Activated T-cell treated with anti-CD3 and anti-CD28 coated beads for 4 hours (primary cell): ENCODE results near the gene CNTNAP5.

Source experiments
- DNase-seq: peaks from one replicate; pipeline ENCODE4 v3.0.0-alpha.2; 2020

Gene CNTNAP5

GRCh38 chr2:124563426-124563825 is 538.3 kb downstream of the CNTNAP5 start:
- DNase-seq, result no peak

DNA sequence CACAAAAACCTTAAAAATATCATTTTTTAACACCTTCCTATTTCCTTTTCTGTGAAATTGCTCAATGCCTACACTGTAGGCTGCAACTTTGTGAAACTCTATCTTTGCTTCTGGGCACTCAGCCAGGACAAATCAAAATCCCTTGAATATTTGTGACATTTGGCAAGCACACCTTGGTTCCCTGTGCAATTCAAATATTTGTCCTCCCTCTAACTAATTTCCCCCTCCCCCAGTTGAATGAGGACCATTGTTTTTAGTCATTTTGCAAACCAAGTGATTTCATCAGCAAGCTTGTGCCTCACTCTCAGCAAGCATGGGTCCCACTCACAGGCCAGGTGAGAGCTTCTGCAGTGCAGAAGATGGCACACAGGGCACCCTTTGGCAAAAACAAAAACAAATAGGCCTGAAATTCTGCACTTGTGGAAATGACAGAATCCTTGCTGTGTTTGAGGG is 541.5 kb downstream of the CNTNAP5 start:
- DNase-seq, result no peak

DNA sequence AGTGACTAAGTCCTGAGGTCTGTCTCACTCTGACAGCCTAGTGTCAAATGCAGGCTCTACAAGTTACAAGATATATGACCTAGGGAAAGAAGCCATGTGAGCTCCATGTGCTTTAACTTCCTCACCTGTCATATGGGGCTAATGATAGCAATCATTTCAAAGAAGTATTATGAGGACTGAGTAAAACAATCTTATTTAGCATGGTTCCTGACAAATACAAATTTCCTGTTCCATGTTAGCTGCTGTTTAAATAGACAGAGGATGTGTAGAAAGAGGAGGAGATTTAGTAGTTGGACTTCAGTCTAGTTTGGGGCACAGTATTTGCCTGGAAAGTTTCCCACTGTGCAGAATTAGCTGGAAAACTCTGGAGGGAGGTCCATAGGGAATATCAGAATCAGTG is 545.8 kb downstream of the CNTNAP5 start:
- DNase-seq, result no peak

- DNase-seq, result no peak
These were observed 546.7 kb downstream of the CNTNAP5 start for GRCh38 chr2:124571836-124572235.

- DNase-seq, result no peak
These were observed 548.0 kb downstream of the CNTNAP5 start for GRCh38 chr2:124572934-124573634.

- DNase-seq, result no peak
These were observed 550.4 kb downstream of the CNTNAP5 start for GRCh38 chr2:124575497-124575896.

GRCh38 chr2:124580263-124580662 is 555.2 kb downstream of the CNTNAP5 start:
- no peak for DNase-seq

GRCh38 chr2:124582387-124582786 is 557.3 kb downstream of the CNTNAP5 start:
- no peak for DNase-seq

DNA sequence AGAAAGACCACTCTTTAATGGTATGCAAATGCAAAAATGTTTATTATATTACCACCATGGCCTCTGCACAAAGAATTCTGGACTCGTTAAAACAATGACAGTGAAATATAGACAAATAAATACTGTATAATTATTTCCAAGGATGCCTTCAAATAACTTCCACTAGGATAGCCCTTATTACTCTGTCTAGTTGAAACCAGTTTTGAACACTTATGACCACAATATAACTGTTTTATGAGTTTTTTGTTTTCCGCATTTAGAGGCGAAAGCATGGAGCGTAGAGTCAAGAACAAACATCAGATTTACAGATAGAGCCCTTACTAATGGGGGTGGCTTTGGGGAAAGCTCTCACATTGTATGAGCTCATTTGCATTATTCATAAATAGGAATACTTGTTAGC is 559.5 kb downstream of the CNTNAP5 start:
- no peak for DNase-seq

DNA sequence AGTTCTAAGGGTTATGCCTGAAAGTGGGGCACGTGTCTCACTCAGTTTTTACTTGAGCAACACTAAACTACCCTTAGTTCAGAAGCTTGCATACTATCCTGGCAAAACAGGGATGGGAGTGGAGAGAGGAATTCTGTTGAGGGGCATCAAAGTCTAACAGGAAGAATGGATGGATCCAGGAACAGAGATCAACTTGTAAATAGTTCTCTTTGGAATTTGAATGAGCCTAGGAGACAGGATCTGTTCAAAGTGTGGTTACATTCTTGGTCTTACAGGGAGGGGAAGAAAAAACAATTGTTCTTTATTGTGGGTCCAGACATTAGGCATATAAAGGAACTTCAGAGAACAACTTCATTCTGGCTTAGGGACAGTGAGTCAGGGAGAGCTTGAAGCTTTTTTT is 560.2 kb downstream of the CNTNAP5 start:
- no peak for DNase-seq

- DNase-seq, result no peak
These were observed 561.1 kb downstream of the CNTNAP5 start for GRCh38 chr2:124586210-124586609.

DNA sequence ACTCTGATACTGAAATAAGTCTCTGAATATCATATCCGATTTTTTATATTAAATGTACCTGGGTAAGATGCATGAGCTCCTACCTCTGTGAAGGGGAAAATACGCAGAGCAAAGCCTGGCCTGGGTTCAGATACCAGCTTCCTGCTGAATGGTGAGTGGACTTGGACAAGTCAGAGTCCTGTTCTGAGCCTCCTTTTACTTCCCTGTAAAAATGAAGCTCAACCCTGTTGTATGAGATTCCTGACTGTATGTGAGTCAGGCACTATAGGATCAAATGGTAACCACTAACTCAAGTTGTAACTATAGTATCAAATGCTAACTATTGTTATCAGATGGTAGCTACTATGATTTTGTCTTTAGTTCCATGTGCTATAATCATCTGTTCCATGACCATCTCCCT is 561.7 kb downstream of the CNTNAP5 start:
- no peak for DNase-seq

DNA sequence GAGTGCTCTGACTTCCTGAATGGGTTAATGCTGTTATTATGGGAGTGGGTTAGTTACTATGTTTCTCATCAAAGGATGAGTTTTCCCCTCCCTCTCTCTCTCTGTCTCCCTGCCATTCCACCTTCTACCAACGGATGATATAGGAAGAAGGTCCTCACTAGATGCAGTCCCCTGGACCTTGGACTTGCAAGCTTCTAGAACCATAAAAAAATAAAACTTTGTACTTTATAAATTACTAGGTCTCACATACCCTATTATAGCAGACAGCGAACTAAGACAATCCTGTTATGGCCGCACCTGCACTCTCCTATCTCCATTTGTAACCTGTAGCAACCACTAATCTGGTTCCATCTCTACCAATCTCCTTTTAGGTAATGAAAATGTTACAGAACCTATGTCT is 564.9 kb downstream of the CNTNAP5 start:
- no peak for DNase-seq

DNA sequence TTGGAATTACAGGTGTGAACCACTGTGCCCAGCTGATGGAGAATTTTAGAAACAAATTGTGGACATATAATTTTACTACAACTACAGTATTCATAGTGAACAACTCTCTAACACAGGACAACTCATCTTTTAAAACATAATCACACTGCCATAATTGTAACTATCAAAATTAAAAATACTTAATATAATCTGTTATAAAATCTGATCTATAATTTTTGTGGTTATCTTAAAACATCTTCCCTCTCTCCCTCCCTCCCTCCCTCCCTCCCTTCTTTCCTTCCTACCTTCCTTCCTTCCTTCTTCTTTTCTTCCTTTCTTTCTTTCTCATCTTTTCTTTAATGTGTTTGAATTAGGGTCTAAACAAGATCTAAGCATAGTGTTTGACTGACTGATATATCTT is 577.7 kb downstream of the CNTNAP5 start:
- no peak for DNase-seq

GRCh38 chr2:124604940-124605339 is 579.9 kb downstream of the CNTNAP5 start:
- DNase-seq, result no peak

GRCh38 chr2:124607679-124608078 is 582.6 kb downstream of the CNTNAP5 start:
- no peak for DNase-seq

DNA sequence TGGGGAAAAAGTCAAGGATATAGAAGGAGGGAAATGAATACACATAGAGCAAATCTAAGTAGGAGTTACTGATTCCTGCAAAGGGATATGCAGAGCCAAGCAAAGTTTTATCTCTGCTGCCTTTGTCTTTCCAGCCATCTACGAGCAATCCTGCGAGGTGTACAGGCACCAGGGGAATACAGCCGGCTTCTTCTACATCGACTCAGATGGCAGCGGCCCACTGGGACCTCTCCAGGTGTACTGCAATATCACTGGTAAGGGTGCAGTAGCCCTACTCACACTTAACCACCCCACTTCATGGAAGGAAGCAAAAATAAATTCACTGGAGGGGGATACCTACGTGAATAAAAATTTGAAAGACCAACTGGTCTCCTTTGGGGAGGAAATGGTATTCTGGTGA is 584.6 kb downstream of the CNTNAP5 start:
- DNase-seq, result no peak

- DNase-seq, result no peak
These were observed 585.1 kb downstream of the CNTNAP5 start for GRCh38 chr2:124610141-124610540.

GRCh38 chr2:124610866-124611265 is 585.8 kb downstream of the CNTNAP5 start:
- no peak for DNase-seq

DNA sequence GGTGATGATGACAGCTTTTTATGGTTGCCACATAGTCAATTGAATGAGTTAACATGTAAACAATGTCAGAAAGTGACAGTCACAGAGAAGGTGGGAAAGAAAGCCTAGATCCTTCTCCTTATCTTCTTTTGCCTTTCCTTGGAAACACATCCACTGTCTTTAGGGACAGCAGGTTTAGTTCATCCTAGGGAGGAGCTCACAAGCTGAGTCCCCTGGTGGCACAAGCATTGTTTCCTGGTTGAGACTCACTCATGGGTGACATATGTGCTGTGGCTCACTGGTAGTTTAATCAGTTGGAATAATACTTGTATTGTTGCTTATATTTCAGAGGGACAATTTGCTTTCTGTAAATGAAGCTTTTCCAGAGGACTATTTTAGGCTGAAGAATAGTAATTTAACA is 598.5 kb downstream of the CNTNAP5 start:
- DNase-seq, result no peak

- DNase-seq, result no peak
These were observed 600.5 kb downstream of the CNTNAP5 start for GRCh38 chr2:124625561-124625960.

DNA sequence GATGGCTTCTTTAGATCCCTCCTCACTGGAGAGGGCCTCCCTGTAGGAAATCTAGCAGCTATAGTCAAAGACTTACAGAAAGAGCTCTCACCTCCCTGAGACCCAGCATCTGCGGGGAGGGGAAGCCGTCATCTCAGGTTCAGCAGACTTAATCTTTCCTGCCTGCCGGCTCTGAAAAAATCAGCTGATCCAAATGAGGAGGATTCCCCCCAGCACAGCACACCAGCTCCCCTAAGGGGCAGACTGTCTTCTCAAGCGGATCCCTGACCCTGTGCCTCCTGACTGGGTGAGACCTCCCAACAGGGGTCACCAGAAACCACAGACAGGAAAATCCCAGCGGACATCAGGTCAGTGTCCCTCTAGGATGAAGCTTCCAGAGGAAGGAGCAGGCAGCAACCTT is 601.9 kb downstream of the CNTNAP5 start:
- DNase-seq, result no peak

- no peak for DNase-seq
These were observed 608.7 kb downstream of the CNTNAP5 start for GRCh38 chr2:124633812-124634211.

- no peak for DNase-seq
These were observed 614.4 kb downstream of the CNTNAP5 start for GRCh38 chr2:124639524-124639923.

DNA sequence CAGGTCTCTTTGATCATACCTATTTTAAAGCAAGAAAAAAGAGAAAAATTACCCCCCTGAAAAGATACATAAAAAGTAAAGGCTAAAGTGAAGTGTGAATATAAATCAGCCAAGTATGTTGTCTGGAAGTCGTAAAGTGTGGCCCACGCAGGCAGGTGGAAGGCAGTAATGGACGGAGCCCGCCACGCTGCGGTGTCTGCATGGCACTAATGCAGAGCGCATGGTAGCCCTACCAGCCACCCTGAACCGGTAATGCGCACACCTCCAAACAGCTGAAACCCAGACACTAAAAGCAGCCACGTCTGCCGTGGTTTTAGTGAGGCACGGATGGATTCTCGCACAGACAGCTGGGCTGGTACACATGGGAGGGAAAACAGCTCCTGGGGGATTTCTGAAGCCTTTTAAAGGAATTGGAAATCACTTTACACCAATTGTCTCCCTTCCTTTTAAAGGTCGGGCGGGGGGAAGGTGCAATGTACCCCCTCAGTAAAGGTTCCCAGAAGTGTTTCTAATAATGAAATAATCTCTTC is 615.2 kb downstream of the CNTNAP5 start:
- DNase-seq, result no peak
